Calu3 (cell line): ENCODE results near the gene DOCK3. TPM values are rescaled to one million over a fixed set of nuclear protein-coding genes. Genes with fewer than 3 reads are reported as not detected.

ENCODE experiments used
- BruUV-seq: library from RNA; stranded (reverse); fragments of 400-500 nt; replicated peaks from 2 replicates; lab custom pipeline; 2021; lab: Mats Ljungman, UMichigan
- CTCF ChIA-PET: fragments of 300-600 bp; sonication (Branson Sonifier 250); formaldehyde crosslinking; loops from one replicate; lab custom pipeline; 2022; ENCODE audit warnings: antibody characterized with exemption; lab: Charles Lee
- DNase-seq: peaks from one replicate; pipeline ENCODE4 v3.0.0; 2022
- H3K27ac Mint-ChIP-seq: one replicate; pipeline ENCODE4 v1.8.0; 2022; ENCODE audit warnings: mixed read lengths; ENCODE audit not compliant: unreplicated experiment
- H3K27me3 Mint-ChIP-seq: one replicate; pipeline ENCODE4 v1.8.0; 2022; ENCODE audit warnings: mixed read lengths; ENCODE audit not compliant: unreplicated experiment
- H3K36me3 Mint-ChIP-seq: one replicate; pipeline ENCODE4 v1.8.0; 2022; ENCODE audit warnings: mild to moderate bottlenecking, moderate library complexity, mixed read lengths; ENCODE audit not compliant: insufficient read depth, unreplicated experiment
- H3K4me1 Mint-ChIP-seq: one replicate; pipeline ENCODE4 v1.8.0; 2022; ENCODE audit warnings: mild to moderate bottlenecking, low read depth, mixed read lengths; ENCODE audit not compliant: unreplicated experiment
- H3K4me3 Mint-ChIP-seq: one replicate; pipeline ENCODE4 v1.8.0; 2022; ENCODE audit warnings: mild to moderate bottlenecking, low read depth, moderate library complexity, mixed read lengths; ENCODE audit not compliant: unreplicated experiment
- H3K9me3 Mint-ChIP-seq: one replicate; pipeline ENCODE4 v1.8.0; 2022; ENCODE audit warnings: low read depth, mixed read lengths; ENCODE audit not compliant: unreplicated experiment
- intact Hi-C: fragments of 100-400 bp; cut with micrococcal nuclease; formaldehyde crosslinking; loops from one replicate; pipeline ENCODE4 v1.10.0; 2022; ENCODE audit not compliant: unreplicated experiment
- microRNA-seq: library from miRNA; unstranded; fragments of <30 nt; microRNA quantifications from one replicate; pipeline ENCODE4 v1.2.0, GENCODE V29; 2022
- total RNA-seq: library from RNA; stranded (reverse); gene quantifications from 2 replicates; pipeline ENCODE4 v1.2.3, GENCODE V29; 2022
- TF ChIP-seq, protein P1 (sequence below): fragments of 200-600 bp; IDR thresholded peaks from one replicate; pipeline ENCODE4 v1.8.0; 2022; ENCODE audit warnings: antibody characterized with exemption; ENCODE audit not compliant: unreplicated experiment

DOCK3 gene
- total RNA-seq, 1 experiment from 2014 or later: 0.19 TPM

DNA sequence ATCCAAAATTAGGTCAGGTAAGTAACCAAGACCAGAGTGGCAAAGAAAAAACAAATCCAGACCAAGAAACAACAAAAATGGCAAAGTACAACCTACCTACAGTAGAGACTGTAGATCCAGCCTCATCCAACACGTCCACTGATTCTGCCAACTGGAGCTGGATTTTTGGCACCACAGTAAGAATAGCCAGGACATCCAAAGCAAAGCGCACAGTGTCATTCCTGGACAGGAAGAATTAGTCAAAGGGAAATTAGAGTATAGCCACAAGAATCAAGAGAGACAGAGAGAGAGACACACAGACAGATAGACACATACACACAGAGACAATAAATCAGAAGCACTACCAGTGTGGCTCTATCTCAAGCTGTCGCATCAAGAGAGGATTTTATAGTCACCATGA lies 747.5 kb downstream of the DOCK3 start:
- intact Hi-C loops: no loop called here
- no peaks in the 10 kb centered on the region for H3K4me1 Mint-ChIP-seq
- no TSS peak for BruUV-seq
- H3K36me3 Mint-ChIP-seq: peaks cover 30% of the 10 kb centered on the region
- H3K27me3 Mint-ChIP-seq: no peaks in the 10 kb centered on the region
- H3K4me3 Mint-ChIP-seq: no peak overlapping the region
- CTCF ChIA-PET: no interaction called here
- H3K27ac Mint-ChIP-seq: no peak overlapping the region
- DNase-seq: no peak
- TF ChIP-seq, protein P1, sequence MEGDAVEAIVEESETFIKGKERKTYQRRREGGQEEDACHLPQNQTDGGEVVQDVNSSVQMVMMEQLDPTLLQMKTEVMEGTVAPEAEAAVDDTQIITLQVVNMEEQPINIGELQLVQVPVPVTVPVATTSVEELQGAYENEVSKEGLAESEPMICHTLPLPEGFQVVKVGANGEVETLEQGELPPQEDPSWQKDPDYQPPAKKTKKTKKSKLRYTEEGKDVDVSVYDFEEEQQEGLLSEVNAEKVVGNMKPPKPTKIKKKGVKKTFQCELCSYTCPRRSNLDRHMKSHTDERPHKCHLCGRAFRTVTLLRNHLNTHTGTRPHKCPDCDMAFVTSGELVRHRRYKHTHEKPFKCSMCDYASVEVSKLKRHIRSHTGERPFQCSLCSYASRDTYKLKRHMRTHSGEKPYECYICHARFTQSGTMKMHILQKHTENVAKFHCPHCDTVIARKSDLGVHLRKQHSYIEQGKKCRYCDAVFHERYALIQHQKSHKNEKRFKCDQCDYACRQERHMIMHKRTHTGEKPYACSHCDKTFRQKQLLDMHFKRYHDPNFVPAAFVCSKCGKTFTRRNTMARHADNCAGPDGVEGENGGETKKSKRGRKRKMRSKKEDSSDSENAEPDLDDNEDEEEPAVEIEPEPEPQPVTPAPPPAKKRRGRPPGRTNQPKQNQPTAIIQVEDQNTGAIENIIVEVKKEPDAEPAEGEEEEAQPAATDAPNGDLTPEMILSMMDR: no peak
- H3K9me3 Mint-ChIP-seq: no peaks in the 10 kb centered on the region

DNA sequence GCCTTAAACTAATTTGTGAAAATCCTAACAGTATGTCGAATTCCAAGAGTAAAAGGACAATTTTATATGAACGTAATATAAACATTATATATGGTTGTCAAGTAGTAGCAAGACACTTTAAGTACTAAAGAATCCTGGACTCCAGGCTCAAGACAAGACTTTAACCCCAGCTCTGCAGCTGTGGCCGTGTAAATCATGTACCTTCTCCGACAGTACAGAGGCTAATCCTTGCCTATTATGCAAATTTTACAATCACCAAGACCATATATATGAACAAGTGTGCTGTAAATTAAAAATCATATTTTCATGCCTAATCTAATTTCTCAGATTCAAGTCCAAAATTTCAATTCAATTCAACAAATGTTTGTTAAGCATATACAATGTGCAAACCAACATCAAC lies 752.2 kb downstream of the DOCK3 start:
- Mint-ChIP-seq H3K27me3 (no peaks in the 10 kb centered on the region), H3K27ac (no peak overlapping the region), H3K9me3 (no peaks in the 10 kb centered on the region), H3K4me3 (no peak overlapping the region), H3K36me3 (peaks cover 36% of the 10 kb centered on the region), H3K4me1 (no peaks in the 10 kb centered on the region)
- DNase-seq: no peak
- intact Hi-C loops: no loop called here
- CTCF ChIA-PET: no interaction called here
- no TSS peak for BruUV-seq
- TF ChIP-seq, protein P1: no peak

DNA sequence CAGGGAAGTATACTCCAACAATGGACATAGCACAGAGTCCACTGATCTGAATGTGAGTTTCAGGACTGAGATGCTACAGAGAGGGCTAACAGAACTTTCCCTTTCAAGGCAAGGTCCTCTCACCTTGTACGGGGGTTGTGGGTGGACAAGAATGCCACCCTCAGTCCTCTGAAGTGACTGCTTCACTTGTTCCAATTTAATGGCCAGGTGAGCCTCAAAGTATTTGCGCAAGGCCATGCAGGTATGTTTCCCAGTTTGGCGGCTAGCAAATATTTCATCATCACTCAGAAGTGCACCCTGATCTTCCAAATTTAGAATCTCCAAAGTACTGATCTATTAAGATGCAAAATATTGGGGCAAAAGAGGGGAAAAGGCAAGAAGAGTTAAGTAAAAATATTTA lies 754.4 kb downstream of the DOCK3 start:
- no peak for DNase-seq
- no peaks in the 10 kb centered on the region for H3K9me3 Mint-ChIP-seq
- no peak overlapping the region for H3K27ac Mint-ChIP-seq
- H3K36me3 Mint-ChIP-seq: peaks cover 21% of the 10 kb centered on the region
- BruUV-seq: no TSS peak
- no peak overlapping the region for H3K4me3 Mint-ChIP-seq
- intact Hi-C loops: no loop called here
- H3K27me3 Mint-ChIP-seq: no peaks in the 10 kb centered on the region
- H3K4me1 Mint-ChIP-seq: no peaks in the 10 kb centered on the region
- CTCF ChIA-PET: no interaction called here
- TF ChIP-seq, protein P1: no peak

Small RNA genes lying within 50 kb of the gene (microRNA-seq; reads per million reads assigned to microRNA genes)
- 9.5 reads per million, percentile 31 among the genes with 10 or more reads in this experiment for gene MIR4787

Other genes starting within 250 kb of the DOCK3 start
- gene CACNA2D2, start 171.3 kb upstream of the DOCK3 start, total RNA-seq: 0.12 TPM in 1 of 2 replicates, not detected in the other
- gene C3orf18, start 107.2 kb upstream of the DOCK3 start, total RNA-seq: 2.7 and 3.1 TPM in 2 replicates
- gene HEMK1, start 105.4 kb upstream of the DOCK3 start, total RNA-seq: 17.6 and 20.0 TPM in 2 replicates
- gene CISH, start 63.2 kb upstream of the DOCK3 start, total RNA-seq: 1.4 and 1.6 TPM in 2 replicates
- 40.6 and 44.6 TPM in 2 replicates for gene MAPKAPK3, start 57.8 kb upstream of the DOCK3 start, total RNA-seq